Gastroesophageal sphincter (tissue), 3 donors: ENCODE results near the gene CFAP90.

Experiments used
- CTCF ChIP-seq, 4 experiments: fragments of 200-600 bp in 2 of 4; fragments of 450-650 bp in 2 of 4; sonication (generic) in 1 of 4; IDR thresholded peaks; one replicate each; pipeline ENCODE4 v1.5.1; 2017 to 2019; ENCODE audit warnings: antibody characterized with exemption in 4 of 4, mild to moderate bottlenecking in 2 of 4, moderate library complexity in 2 of 4
- EP300 ChIP-seq: sonication (generic); formaldehyde crosslinking; IDR thresholded peaks from one replicate; pipeline ENCODE4 v1.6.1; 2017; ENCODE audit warnings: antibody characterized with exemption, mild to moderate bottlenecking
- POLR2A ChIP-seq, 2 donors: fragments of 450-650 bp; IDR thresholded peaks; one replicate each; pipeline ENCODE4 v1.6.1; 2017; ENCODE audit warnings: antibody characterized with exemption in 2 of 2, mild to moderate bottlenecking in 2 of 2, moderate library complexity in 1 of 2
- POLR2AphosphoS5 ChIP-seq: sonication (generic); formaldehyde crosslinking; IDR thresholded peaks from one replicate; pipeline ENCODE4 v1.6.1; 2017; ENCODE audit warnings: antibody characterized with exemption

DNA sequence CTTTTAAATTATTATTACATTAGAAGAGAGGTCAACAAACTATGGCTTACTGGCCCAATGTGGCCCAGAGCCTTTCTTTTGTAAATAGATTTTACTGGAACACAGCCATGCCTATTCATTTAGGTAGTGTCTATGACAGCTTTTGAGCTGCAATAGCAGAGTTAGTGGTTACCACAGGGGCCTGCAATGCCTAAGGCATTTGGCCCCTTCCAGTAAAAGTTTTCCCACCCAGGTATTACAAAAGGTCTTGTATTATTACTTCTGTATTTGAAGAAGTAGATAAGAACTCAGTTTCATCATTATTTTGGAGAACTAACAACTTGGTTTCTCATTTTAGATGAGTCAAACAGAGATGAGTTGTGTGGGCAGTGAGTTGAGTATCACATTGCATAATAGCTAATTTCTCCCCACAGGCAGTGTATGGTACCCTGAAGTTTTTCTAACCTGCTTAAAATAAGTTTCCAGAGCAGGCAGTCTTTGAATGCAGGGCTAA is 27.5 kb upstream of the CFAP90 start:
- TF ChIP-seq CTCF (IDR thresholded peaks at IDR 0.05) (no peak), EP300 (no peak), POLR2A (IDR thresholded peaks at IDR 0.05) (no peak), POLR2AphosphoS5 (no peak)
